Ovary (tissue), 9 donors: ENCODE measurements around the gene GGTLC1. TPM values are rescaled to one million over a fixed set of nuclear protein-coding genes. Genes with fewer than 3 reads are reported as not detected.

Source experiments
- DNase-seq, 5 donors: peaks; one replicate each; pipeline ENCODE4 v3.0.0-alpha.2; 2019 to 2020
- H3K27ac ChIP-seq, 2 donors: fragments of 200-600 bp; one replicate each; pipeline versions ENCODE4 v1.5.1 to v1.8.0; 2019 to 2022
- H3K27me3 ChIP-seq: fragments of 200-600 bp; one replicate; pipeline ENCODE4 v1.8.0; 2022
- H3K36me3 ChIP-seq: fragments of 200-600 bp; sonication (generic); one replicate; pipeline ENCODE4 v1.5.1; 2019
- H3K4me1 ChIP-seq: one replicate; pipeline ENCODE4 v1.8.1; 2013; ENCODE audit warnings: mild to moderate bottlenecking, moderate library complexity; ENCODE audit not compliant: insufficient read depth
- H3K4me3 ChIP-seq: fragments of 200-600 bp; sonication (generic); one replicate; pipeline ENCODE4 v1.5.1; 2017
- H3K9me3 ChIP-seq, 2 donors: fragments of 200-600 bp in 1 of 2; sonication (generic) in 1 of 2; one replicate each; pipeline versions ENCODE4 v1.5.1 to v1.8.1; 2013 to 2019; ENCODE audit warnings: mild to moderate bottlenecking in 1 of 2, moderate library complexity in 1 of 2
- CTCF ChIP-seq, 3 donors: fragments of 450-650 bp in 2 of 3; fragments of 200-600 bp in 1 of 3; IDR thresholded peaks; one replicate each; pipeline versions ENCODE4 v1.5.1 to v1.8.0; 2016 to 2022; ENCODE audit warnings: antibody characterized with exemption in 3 of 3, mild to moderate bottlenecking in 1 of 3
- EP300 ChIP-seq: sonication (generic); formaldehyde crosslinking; IDR thresholded peaks from one replicate; pipeline ENCODE4 v1.6.1; 2017; ENCODE audit warnings: antibody characterized with exemption
- POLR2A ChIP-seq: fragments of 450-650 bp; IDR thresholded peaks from one replicate; pipeline ENCODE4 v1.6.1; 2017; ENCODE audit warnings: antibody characterized with exemption, mild to moderate bottlenecking, moderate library complexity
- WGBS, 3 donors: extraction: QIAGEN DNeasy Blood & Tissue Kit in 1 of 3; methylation state at CpG; one replicate each; pipeline versions ENCODE4 v1.1.5 to v1.1.7; 2013 to 2017; 5-methylcytosine and 5-hydroxymethylcytosine counted together
- intact Hi-C, 4 donors: fragments of 100-400 bp; cut with DNase I; formaldehyde crosslinking; loops; one replicate each; pipeline versions ENCODE4 v1.11.0 to v1.15.1; 2022 to 2023
- polyA plus RNA-seq, 2 donors: library from polyadenylated mRNA; stranded (reverse); fragments of 200-250 nt in 1 of 2; fragments of 350-450 nt in 1 of 2; fragmentation: Illumina TruSeq in 1 of 2; extraction: RNeasy Lipid Tissue Mini Kit (QIAGEN cat#74804) in 1 of 2; gene quantifications; one replicate each; pipeline ENCODE4 v1.2.3, GENCODE V29; 2013 to 2014
- total RNA-seq, 7 donors: library from RNA; depleted of rRNA in 2 of 7; stranded (reverse); fragments of >200 nt in 2 of 7; fragmentation: NEBNext Ultra II Directional in 3 of 7; extraction: Animal tissue kit (Norgen Biotek cat#: 25700) in 3 of 7; gene quantifications; one replicate each; pipeline versions ENCODE4 v1.1.0 to v1.2.4, GENCODE V29; 2016 to 2023
- donor health status: DM: no; HTN: no; CAD: no; lungs with moderate emphysema.
- donor health status: DM: no; HTN: no; CAD: no.
- donor health status: Bipolar disorder and iron deficiency.
- donor health status: DM: yes; HTN: yes; CAD: no.
- donor health status: DM: no; HTN: no; CAD: no.
- donor health status: DM: yes; HTN: yes; CAD: no.

Gene GGTLC1
- total and polyA plus RNA-seq, 9 donors = not detected

DNA sequence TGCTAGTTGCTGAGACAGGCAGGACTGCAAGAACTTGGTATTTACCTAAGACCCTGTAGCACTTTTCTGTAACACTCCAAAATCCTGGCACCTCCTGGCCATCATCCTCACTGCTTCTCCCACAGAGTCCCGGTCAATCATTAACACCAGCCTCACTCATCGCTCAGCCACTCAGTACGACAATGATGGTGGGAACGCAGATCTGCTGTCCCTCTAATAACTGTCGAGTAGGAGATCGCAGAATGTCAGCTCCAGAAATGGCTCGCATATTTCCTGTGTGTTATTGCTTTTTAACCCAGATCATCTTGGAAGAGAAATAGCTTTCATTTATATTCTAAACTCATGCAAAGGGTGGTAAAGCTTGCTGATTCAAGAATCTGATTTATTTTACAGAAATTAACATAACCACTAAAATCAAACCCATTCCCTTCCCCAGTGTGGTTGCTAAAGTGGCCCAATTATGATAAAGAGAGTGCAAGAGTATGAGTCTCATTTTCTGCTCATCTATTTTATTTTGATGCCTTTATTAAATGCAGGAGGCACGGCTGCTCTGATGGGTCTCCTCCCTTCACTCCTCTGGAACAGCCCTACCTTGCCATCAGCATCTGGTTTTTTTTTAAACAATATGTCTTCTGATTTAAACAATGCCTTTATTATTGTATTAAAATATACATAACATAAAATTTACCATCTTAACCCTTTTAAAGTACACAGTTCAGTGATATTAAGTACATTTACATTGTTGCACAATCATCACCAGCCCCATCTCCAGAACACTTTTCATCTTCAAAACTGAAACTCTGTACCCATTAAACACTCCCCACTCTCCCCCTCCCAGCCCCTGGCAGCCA, 28.3 kb upstream of the GGTLC1 start:
- H3K27me3 ChIP-seq = no peaks in the 10 kb centered on the region
- H3K27ac ChIP-seq = no peak overlapping the region
- no peaks in the 10 kb centered on the region for H3K9me3 ChIP-seq
- 69 to 73% (median 71%) methylated on average over 8 of the region's 8 CpGs for WGBS, 3 donors
- DNase-seq = no peak
- TF ChIP-seq CTCF (IDR thresholded peaks at IDR 0.05) = no peak
- no peaks in the 10 kb centered on the region for H3K36me3 ChIP-seq
- intact Hi-C loops = no loop called here
- H3K4me1 ChIP-seq = no peaks in the 10 kb centered on the region
- H3K4me3 ChIP-seq = no peak overlapping the region

- H3K36me3 ChIP-seq = no peaks in the 10 kb centered on the region
- DNase-seq = no peak
- 59 to 66% (median 59%) methylated on average over 3 of the region's 3 CpGs for WGBS, 3 donors
- H3K4me3 ChIP-seq = no peak overlapping the region
- intact Hi-C loops = no loop called here
- H3K4me1 ChIP-seq = no peaks in the 10 kb centered on the region
- TF ChIP-seq POLR2A = no peak
- no peak for TF ChIP-seq CTCF (IDR thresholded peaks at IDR 0.05)
- no peak for TF ChIP-seq EP300
- H3K27ac ChIP-seq = no peak overlapping the region
- no peaks in the 10 kb centered on the region for H3K27me3 ChIP-seq
- no peaks in the 10 kb centered on the region for H3K9me3 ChIP-seq
Measured at GRCh38 chr20:24013953-24014352, 25.4 kb upstream of the GGTLC1 start.

- H3K9me3 ChIP-seq = no peaks in the 10 kb centered on the region
- no peak for TF ChIP-seq EP300
- no peak for TF ChIP-seq CTCF (IDR thresholded peaks at IDR 0.05)
- no peak for TF ChIP-seq POLR2A
- H3K4me1 ChIP-seq = no peaks in the 10 kb centered on the region
- no peak for DNase-seq
- no peak overlapping the region for H3K27ac ChIP-seq
- H3K4me3 ChIP-seq = no peak overlapping the region
- whole genome bisulfite sequencing, 3 donors = 80 to 88% (median 83%) methylated on average over 6 of the region's 6 CpGs
- H3K36me3 ChIP-seq = no peaks in the 10 kb centered on the region
- intact Hi-C loops = no loop called here
- no peaks in the 10 kb centered on the region for H3K27me3 ChIP-seq
Measured at GRCh38 chr20:24011282-24011681, 22.7 kb upstream of the GGTLC1 start.

DNA sequence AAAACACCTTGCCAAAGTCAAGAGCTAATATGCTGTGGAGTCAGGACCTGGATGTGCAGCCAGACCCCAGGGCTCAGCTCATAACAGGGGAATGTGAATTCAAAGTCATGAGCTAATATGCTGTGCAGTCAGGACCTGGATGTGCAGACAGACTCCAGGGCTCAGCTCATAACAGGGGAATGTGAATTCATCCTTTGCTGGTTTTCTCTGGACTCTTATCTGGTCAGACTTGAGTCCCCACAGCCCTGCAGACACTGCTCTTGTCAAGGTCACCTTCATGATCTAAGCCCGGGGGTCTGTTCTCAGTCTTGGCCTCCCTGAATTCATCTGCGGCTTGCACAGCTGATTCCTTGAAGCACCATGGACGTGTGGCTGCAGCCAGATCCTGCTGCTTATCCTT, 19.2 kb upstream of the GGTLC1 start:
- Histone ChIP-seq H3K27me3 (no peaks in the 10 kb centered on the region), H3K4me3 (no peak overlapping the region), H3K27ac (no peak overlapping the region), H3K4me1 (no peaks in the 10 kb centered on the region), H3K36me3 (no peaks in the 10 kb centered on the region), H3K9me3 (no peaks in the 10 kb centered on the region)
- WGBS, 3 donors = 43 to 48% (median 48%) methylated on average over 3 of the region's 3 CpGs
- TF ChIP-seq EP300 (no peak), POLR2A (no peak), CTCF (IDR thresholded peaks at IDR 0.05) (no peak)
- intact Hi-C loops = no loop called here
- DNase-seq = no peak
